ENCODE measurements around the gene C10orf88. TPM values are rescaled to one million over a fixed set of nuclear protein-coding genes. Genes with fewer than 3 reads are reported as not detected.

C10orf88 gene
- total RNA-seq, 1 experiment from 2014 or later = 1.8 TPM

Other genes starting within 250 kb of the C10orf88 start
- not detected in 2 replicates for gene CUZD1, start 108.4 kb downstream of the C10orf88 start, total RNA-seq (2014; rRNA removed; shearing (Covaris generic))
- gene FAM24B, start 74.6 kb downstream of the C10orf88 start, total RNA-seq (2014; rRNA removed; shearing (Covaris generic)) = not detected in 2 replicates
- gene FAM24A, start 43.6 kb downstream of the C10orf88 start, total RNA-seq (2014; rRNA removed; shearing (Covaris generic)) = not detected in 2 replicates
- 4.2 and 6.0 TPM in 2 replicates for gene PSTK, start 26.2 kb upstream of the C10orf88 start, total RNA-seq (2014; rRNA removed; shearing (Covaris generic))
- gene IKZF5, start 54.6 kb upstream of the C10orf88 start, total RNA-seq (2014; rRNA removed; shearing (Covaris generic)) = 1.9 and 2.0 TPM in 2 replicates
- gene ACADSB, start 54.8 kb upstream of the C10orf88 start, total RNA-seq (2014; rRNA removed; shearing (Covaris generic)) = 0.73 and 0.79 TPM in 2 replicates
- not detected in 2 replicates for gene HMX3, start 181.7 kb upstream of the C10orf88 start, total RNA-seq (2014; rRNA removed; shearing (Covaris generic))
- not detected in 2 replicates for gene HMX2, start 193.9 kb upstream of the C10orf88 start, total RNA-seq (2014; rRNA removed; shearing (Covaris generic))
- gene BUB3, start 200.2 kb upstream of the C10orf88 start, total RNA-seq (2014; rRNA removed; shearing (Covaris generic)) = 264 and 274 TPM in 2 replicates